AG04450 (cell line): ENCODE data around the gene CEP76. TPM values are rescaled to one million over a fixed set of nuclear protein-coding genes. Genes with fewer than 3 reads are reported as not detected.

Experiments
- CTCF ChIA-PET: fragments of 300-600, 350-600 bp; formaldehyde crosslinking; extraction: SDS; loops from one replicate; lab custom pipeline; 2022; ENCODE audit warnings: antibody characterized with exemption, inconsistent platforms; lab: Charles Lee
- POLR2A ChIA-PET: fragments of 350-600 bp; formaldehyde crosslinking; extraction: SDS; loops from one replicate; lab custom pipeline; 2021; ENCODE audit warnings: antibody characterized with exemption, inconsistent platforms; lab: Yijun Ruan, JAX
- DNase-seq: peaks from one replicate; pipeline ENCODE4 v3.0.0-alpha.2; 2011; ENCODE audit warnings: low read depth, low spot score
- H3K27ac ChIP-seq: one replicate; pipeline ENCODE4 v1.5.1; 2012; ENCODE audit warnings: low read depth, low read length, control low read depth
- H3K27me3 ChIP-seq: one replicate; pipeline ENCODE4 v1.6.0; 2012; ENCODE audit warnings: low read length; ENCODE audit not compliant: control insufficient read depth, insufficient read depth
- H3K4me3 ChIP-seq: 2 replicates; pipeline ENCODE4 v1.5.1; 2011; ENCODE audit warnings: mild to moderate bottlenecking, low read depth, low read length, control low read depth
- H3K9me3 ChIP-seq: 2 replicates; pipeline ENCODE4 v1.5.1; 2012; ENCODE audit warnings: low read length; ENCODE audit not compliant: control insufficient read depth, insufficient read depth
- CTCF ChIP-seq: IDR thresholded peaks from 2 replicates; pipeline ENCODE4 v1.5.1; 2011; ENCODE audit warnings: low read depth, low read length, control low read depth, inconsistent platforms
- polyA plus RNA-seq: library from polyadenylated mRNA; depleted of rRNA; stranded (reverse); fragments of >200 nt; gene quantifications from 2 replicates; pipeline ENCODE4 v1.2.3, GENCODE V29; 2011

The CEP76 gene
- polyA plus RNA-seq, 1 experiment, result 7.6 TPM

- 0 out of 2 replicates have a peak, but pooled peaks have one; percentile 20 for TF ChIP-seq CTCF
- POLR2A ChIA-PET, result no interaction called here
- peak overlapping the region; percentile 68 for H3K4me3 ChIP-seq
Observed at GRCh38 chr18:12658426-12659138, 43.9 kb downstream of the CEP76 start.

GRCh38 chr18:12657684-12658425, 44.7 kb downstream of the CEP76 start, which contains the start of gene SPIRE1:
Gene SPIRE1, minus strand, starts transcription at chr18:12658107. Its CDS starts 241 bp downstream, at chr18:12657866.
- Histone ChIP-seq H3K4me3 (peak within 1 kb of the TSS; percentile 68), H3K27me3 (no peaks in the 10 kb centered on the region), H3K9me3 (no peaks in the 10 kb centered on the region), H3K27ac (peak within 1 kb of the TSS; percentile 21)
- CTCF ChIA-PET, result interaction anchor here (1.1 to 7.7 kb wide), 2 partner anchors 9 to 266 kb away, joined by 3 to 179 read pairs; no protein-coding TSS in a partner anchor
- no peak for DNase-seq
- TF ChIP-seq CTCF, result no peak
- POLR2A ChIA-PET, result no interaction called here

More at GRCh38 chr18:12658426-12659138, 43.9 kb downstream of the CEP76 start:
- Histone ChIP-seq H3K27me3 (no peaks in the 10 kb centered on the region), H3K9me3 (no peaks in the 10 kb centered on the region), H3K27ac (peak overlapping the region; percentile 21)
- CTCF ChIA-PET, result interaction anchor here (1.0 to 7.7 kb wide), 3 partner anchors 8 to 266 kb away, joined by 3 to 179 read pairs (median 3); no protein-coding TSS in a partner anchor
- DNase-seq, result no peak

GRCh38 chr18:12656938-12657683, 45.4 kb downstream of the CEP76 start:
- no peaks in the 10 kb centered on the region for H3K27me3 ChIP-seq
- TF ChIP-seq CTCF, result no peak
- no peaks in the 10 kb centered on the region for H3K9me3 ChIP-seq
- ChIA-PET CTCF (no interaction called here), POLR2A (no interaction called here)
- DNase-seq, result no peak
- H3K4me3 ChIP-seq, result peak overlapping the region; percentile 68
- no peak overlapping the region for H3K27ac ChIP-seq

GRCh38 chr18:12656605-12656937, 46.0 kb downstream of the CEP76 start:
- Histone ChIP-seq H3K4me3 (peak overlapping the region; percentile 68), H3K27me3 (no peaks in the 10 kb centered on the region), H3K9me3 (no peaks in the 10 kb centered on the region), H3K27ac (no peak overlapping the region)
- ChIA-PET POLR2A (no interaction called here), CTCF (no interaction called here)
- no peak for TF ChIP-seq CTCF
- no peak for DNase-seq
